ENCODE measurements around the gene FYCO1.

The FYCO1 gene

DNA sequence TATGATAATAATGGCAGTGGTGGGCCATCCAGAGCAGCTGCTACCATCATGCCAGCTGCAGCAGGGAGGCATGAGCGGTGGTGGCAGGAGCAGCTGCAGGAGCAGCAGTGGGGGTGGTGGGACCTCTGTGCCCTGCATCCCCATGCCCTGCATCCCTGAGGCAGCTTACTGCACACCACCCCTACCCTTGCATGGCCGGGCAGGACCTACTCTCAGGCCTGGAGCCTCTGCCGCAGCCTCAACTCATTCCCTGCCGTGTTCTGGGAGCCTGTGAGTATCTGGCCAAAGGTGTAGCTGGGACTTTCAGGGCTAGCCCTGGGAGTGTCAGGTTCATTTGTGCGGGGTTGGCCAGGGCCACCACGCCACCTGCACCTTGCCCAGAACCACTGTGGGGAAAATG is 35.0 kb upstream of the FYCO1 start:
- H3K4me1 ChIP-seq (ENCODE audit: insufficient read depth, low read length, poor library complexity, severe bottlenecking) = no peaks in the 10 kb centered on the region

DNA sequence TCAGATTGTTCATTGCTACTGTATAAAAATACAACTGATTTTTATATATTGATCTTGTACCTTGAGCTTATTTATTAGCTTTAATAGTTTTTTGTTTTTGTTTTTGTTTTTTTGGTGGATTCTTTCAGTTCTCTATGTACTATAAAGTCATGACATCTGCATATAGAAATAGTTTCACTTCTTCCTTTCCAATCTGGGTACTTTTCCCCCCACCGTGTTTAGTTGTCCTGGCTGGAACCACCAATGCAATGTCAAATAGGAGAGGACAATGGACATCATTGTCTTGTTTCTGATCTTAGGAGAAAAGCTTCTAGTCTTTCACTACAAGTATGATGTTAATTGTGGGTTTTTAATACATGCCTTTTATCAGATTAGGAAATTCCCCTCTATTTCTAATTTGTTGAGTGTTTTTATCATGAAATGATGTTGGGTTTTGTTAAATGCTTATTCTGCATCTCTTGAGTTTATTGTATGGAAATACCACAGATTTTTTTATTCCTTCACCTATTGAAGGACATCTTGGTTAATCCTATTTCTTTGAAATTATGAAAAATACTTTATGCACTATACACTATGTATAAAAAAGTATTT is 34.4 kb upstream of the FYCO1 start:
- Histone ChIP-seq H3K9me2 (replicated peaks; ENCODE audit: low read depth, low read length) (no peaks in the 10 kb centered on the region), H3K27me3 (ENCODE audit: insufficient read depth, low read length, poor library complexity, severe bottlenecking) (no peaks in the 10 kb centered on the region), H2AFZ (ENCODE audit: low read length) (no peak overlapping the region), H3F3A (ENCODE audit: low read depth) (no peaks in the 10 kb centered on the region), H3K9ac (ENCODE audit: low read depth, low read length, poor library complexity, severe bottlenecking) (no peak overlapping the region), H4K20me1 (ENCODE audit: insufficient read depth, low read length, poor library complexity, severe bottlenecking) (no peaks in the 10 kb centered on the region), H3K4me2 (ENCODE audit: low read depth, low read length, poor library complexity, severe bottlenecking) (no peak overlapping the region), H3K4me3 (ENCODE audit: low read length, poor library complexity, severe bottlenecking) (no peak overlapping the region), H3K9me3 (ENCODE audit: insufficient read depth, low read depth, low read length) (peaks cover 9% of the 10 kb centered on the region; the same call in 1 of the 2 replicates), H3K36me3 (ENCODE audit: insufficient read depth, low read length) (no peaks in the 10 kb centered on the region), H3K79me2 (ENCODE audit: insufficient read depth, low read length) (no peaks in the 10 kb centered on the region), H3K4me1 (ENCODE audit: insufficient read depth, low read length, poor library complexity, severe bottlenecking) (no peaks in the 10 kb centered on the region)
- TF ChIP-seq, protein P1, sequence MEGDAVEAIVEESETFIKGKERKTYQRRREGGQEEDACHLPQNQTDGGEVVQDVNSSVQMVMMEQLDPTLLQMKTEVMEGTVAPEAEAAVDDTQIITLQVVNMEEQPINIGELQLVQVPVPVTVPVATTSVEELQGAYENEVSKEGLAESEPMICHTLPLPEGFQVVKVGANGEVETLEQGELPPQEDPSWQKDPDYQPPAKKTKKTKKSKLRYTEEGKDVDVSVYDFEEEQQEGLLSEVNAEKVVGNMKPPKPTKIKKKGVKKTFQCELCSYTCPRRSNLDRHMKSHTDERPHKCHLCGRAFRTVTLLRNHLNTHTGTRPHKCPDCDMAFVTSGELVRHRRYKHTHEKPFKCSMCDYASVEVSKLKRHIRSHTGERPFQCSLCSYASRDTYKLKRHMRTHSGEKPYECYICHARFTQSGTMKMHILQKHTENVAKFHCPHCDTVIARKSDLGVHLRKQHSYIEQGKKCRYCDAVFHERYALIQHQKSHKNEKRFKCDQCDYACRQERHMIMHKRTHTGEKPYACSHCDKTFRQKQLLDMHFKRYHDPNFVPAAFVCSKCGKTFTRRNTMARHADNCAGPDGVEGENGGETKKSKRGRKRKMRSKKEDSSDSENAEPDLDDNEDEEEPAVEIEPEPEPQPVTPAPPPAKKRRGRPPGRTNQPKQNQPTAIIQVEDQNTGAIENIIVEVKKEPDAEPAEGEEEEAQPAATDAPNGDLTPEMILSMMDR (conservative IDR thresholded peaks at IDR 0.05; ENCODE audit: low read length) = no peak
- TF ChIP-seq EZH2phosphoT487 (IDR thresholded peaks at IDR 0.05; ENCODE audit: borderline replicate concordance) = no peak

More for the DNA sequence above, 35.0 kb upstream of the FYCO1 start:
- H2AFZ ChIP-seq (ENCODE audit: low read length) = no peak overlapping the region
- H3F3A ChIP-seq (ENCODE audit: low read depth) = no peaks in the 10 kb centered on the region
- no peaks in the 10 kb centered on the region for H3K9me2 ChIP-seq (replicated peaks; ENCODE audit: low read depth, low read length)
- peaks cover 9% of the 10 kb centered on the region; the same call in 1 of the 2 replicates for H3K9me3 ChIP-seq (ENCODE audit: insufficient read depth, low read depth, low read length)
- H3K4me2 ChIP-seq (ENCODE audit: low read depth, low read length, poor library complexity, severe bottlenecking) = no peak overlapping the region
- TF ChIP-seq, protein P1 (conservative IDR thresholded peaks at IDR 0.05; ENCODE audit: low read length) = no peak
- no peak for TF ChIP-seq EZH2phosphoT487 (IDR thresholded peaks at IDR 0.05; ENCODE audit: borderline replicate concordance)
- no peak overlapping the region for H3K4me3 ChIP-seq (ENCODE audit: low read length, poor library complexity, severe bottlenecking)
- no peaks in the 10 kb centered on the region for H3K27me3 ChIP-seq (ENCODE audit: insufficient read depth, low read length, poor library complexity, severe bottlenecking)
- H3K79me2 ChIP-seq (ENCODE audit: insufficient read depth, low read length) = no peaks in the 10 kb centered on the region
- no peak overlapping the region for H3K9ac ChIP-seq (ENCODE audit: low read depth, low read length, poor library complexity, severe bottlenecking)
- no peaks in the 10 kb centered on the region for H3K36me3 ChIP-seq (ENCODE audit: insufficient read depth, low read length)
- H4K20me1 ChIP-seq (ENCODE audit: insufficient read depth, low read length, poor library complexity, severe bottlenecking) = no peaks in the 10 kb centered on the region

DNA sequence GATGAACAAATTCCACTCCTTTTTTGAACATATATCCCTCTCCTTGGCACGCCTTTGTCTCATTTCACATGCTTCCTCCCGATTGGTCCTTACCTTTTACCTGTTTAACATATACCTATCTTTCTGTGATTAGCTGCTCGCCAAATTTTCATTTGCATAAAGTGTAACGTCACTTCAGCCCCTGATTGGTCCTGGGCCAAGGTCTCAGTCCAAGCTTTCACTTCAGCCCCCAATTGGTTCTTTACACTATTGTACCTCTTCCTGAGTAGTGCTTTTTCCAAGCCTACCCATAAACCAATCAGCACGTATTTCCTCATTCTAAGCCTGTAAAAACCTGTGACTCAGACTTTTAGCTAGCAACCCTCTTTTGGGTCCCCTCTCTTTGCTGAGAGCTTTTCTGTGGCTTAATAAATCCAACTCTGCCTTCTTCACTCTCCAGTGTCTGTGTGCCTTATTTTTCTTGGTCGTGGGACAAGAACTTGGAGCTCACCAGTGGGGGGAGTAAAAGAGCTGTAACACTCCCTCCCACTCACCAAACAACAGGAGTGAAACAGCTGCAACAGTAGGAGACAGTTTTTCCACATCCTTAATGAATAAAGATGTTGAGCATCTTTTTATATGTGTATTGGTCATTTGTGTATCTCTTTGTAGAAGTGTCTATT is 32.2 kb upstream of the FYCO1 start:
- Histone ChIP-seq H3K36me3 (ENCODE audit: insufficient read depth, low read length) (no peaks in the 10 kb centered on the region), H3F3A (ENCODE audit: low read depth) (no peaks in the 10 kb centered on the region), H3K9me2 (replicated peaks; ENCODE audit: low read depth, low read length) (no peaks in the 10 kb centered on the region), H3K9me3 (ENCODE audit: insufficient read depth, low read depth, low read length) (peaks cover 9% of the 10 kb centered on the region; the same call in 1 of the 2 replicates), H3K9ac (ENCODE audit: low read depth, low read length, poor library complexity, severe bottlenecking) (no peak overlapping the region), H2AFZ (ENCODE audit: low read length) (no peak overlapping the region), H3K4me1 (ENCODE audit: insufficient read depth, low read length, poor library complexity, severe bottlenecking) (no peaks in the 10 kb centered on the region), H3K79me2 (ENCODE audit: insufficient read depth, low read length) (no peaks in the 10 kb centered on the region), H3K27me3 (ENCODE audit: insufficient read depth, low read length, poor library complexity, severe bottlenecking) (no peaks in the 10 kb centered on the region), H4K20me1 (ENCODE audit: insufficient read depth, low read length, poor library complexity, severe bottlenecking) (no peaks in the 10 kb centered on the region), H3K4me3 (ENCODE audit: low read length, poor library complexity, severe bottlenecking) (no peak overlapping the region), H3K4me2 (ENCODE audit: low read depth, low read length, poor library complexity, severe bottlenecking) (no peak overlapping the region)
- no peak for TF ChIP-seq EZH2phosphoT487 (IDR thresholded peaks at IDR 0.05; ENCODE audit: borderline replicate concordance)
- TF ChIP-seq, protein P1 (conservative IDR thresholded peaks at IDR 0.05; ENCODE audit: low read length) = no peak
